ENCODE measurements around the gene RFX3.
A peak's percentile ranks its signal among the peaks of the same experiment; 100 is the strongest.
"Not testable (repeated sequence)": the region's sequence is repeated elsewhere in the genome, so short reads cannot be mapped to it uniquely, and the experiment has no call there.

Gene RFX3

DNA sequence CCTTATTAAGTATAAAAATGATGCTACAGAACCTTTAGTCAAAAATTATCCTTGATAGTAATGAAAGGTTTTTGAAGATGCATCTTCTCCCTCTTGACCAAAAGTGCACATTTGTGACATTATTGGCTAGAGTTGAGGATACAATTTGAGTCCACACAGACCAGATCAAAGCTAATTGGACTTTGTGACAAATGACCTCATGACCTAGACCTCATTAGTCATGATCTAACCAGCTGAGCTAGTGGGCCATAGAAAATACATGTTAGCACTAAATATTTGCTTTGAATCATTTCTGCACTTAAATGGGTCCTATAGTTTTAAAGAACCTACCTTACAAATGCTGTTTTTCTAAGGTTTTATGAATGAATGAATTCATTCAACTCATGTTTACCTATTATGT is 182.1 kb downstream of the RFX3 start:
- no peak for DNase-seq (ENCODE audit: low read depth)

DNA sequence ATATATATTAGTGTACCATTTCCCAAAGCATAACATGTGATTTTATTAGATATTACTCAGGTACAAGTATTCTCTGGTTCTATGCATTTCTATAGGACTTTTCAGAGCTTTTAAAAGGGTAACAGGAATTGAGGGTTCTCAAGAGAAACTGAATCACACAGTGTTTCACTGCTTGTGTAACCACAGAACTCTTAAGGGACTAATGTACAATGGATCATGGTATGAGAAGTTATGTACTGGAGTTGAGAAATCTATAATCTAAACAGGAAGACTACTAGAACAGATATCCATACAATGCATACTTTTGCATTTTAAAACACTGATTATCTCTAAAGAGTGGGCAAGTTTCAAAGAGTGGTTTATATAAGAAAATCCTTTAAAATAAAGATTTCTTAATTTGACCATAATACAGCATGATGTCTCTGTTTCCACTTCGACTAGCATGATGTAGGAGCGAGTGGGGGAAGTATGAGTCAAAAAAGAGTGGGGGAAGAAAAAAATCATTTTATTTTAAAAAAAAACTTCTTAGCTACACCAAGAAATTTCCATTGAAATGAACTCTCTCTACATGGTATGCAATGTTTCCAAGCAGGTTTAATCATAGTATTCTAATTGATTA is 183.5 kb downstream of the RFX3 start:
- peak; percentile 10 for DNase-seq (ENCODE audit: low read depth)

DNA sequence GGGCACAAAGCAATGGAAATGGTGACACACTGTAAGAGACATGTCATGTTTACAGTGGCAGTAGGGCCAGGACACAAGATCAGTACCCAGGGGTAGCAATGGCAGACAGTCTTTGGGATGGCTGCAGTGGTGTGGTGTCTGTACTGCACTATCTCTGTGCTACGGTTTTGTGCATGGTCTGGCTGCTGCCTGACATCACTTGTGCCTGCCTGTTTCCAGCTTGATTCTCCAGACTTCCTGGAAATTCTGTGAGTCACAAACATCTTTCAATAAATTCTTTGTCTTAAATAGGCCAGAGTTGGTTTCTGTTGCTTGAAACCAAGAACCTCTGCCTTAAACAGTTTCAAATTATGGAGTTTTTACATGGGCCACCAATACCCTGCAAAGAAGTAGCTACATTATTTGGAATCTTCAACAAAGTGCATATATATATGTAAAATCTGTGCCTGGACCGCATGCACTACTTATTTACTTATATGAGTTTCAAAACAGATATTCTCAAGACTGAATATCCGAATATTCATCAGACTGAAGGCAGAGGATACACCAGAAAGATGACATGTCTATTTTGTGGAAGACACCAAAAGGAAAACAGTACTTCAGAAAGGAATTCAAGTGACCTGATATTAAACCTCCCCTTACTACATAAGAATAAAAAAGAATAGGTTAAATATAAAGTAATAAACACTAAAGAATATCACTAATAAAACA is 188.1 kb downstream of the RFX3 start:
- DNase-seq (ENCODE audit: low read depth), result peak; percentile 26

DNA sequence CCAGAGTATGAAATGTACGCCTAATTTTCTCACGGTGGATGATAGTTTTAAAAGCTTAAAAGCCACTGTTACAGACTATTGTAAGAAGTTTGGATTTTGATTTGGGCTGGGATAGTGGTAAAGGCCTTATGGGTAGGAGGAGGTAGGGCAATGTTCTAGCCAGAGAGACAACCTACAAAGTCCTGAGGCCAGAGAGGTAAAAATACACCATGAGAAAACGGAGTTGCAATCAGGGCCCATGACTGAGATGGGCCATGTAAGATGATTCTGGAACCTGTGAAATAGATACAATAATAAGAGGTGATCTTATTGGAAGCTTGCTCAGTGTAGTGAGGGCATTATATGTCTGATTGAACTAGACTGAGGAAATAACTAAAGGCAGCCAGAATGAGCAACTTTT is 188.8 kb downstream of the RFX3 start:
- no peak for DNase-seq (ENCODE audit: low read depth)

DNA sequence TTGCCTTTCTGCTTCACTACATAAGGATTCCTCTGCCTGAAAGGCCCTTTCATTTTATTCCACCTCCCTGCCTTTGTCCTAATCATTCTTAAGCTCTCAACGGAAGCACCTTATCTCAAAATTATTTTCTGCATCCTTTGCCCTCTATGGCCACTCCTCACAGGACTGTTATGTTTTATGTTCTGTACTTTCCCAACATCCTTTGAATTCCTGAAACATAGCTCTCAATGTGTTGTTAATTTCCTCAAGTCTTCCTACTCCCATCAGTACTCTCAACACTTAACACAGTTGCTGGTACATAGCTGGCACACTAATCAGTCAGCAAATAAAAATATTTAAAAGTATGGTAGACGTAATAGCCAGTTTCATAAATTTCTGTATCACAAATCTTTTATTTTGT is 193.0 kb downstream of the RFX3 start:
- no peak for DNase-seq (ENCODE audit: low read depth)

DNA sequence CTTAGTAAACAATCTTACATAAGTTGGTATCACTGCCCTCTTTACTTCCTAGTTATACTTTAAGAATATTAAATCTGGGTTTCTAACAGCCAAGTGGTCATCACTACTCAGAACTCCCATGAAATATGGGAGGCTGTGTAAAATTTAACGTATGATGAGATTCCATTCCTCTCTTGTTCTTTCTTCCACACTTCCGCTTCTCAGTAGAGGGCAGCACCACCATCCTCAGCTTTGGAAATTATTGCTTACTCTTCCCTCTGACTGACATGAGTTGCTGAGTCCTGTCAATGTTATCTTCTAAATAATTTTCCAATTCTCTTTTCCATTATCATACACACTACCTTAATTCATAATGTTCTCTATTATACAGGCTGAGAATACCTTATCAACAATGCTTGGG is 194.0 kb downstream of the RFX3 start:
- no peak for DNase-seq (ENCODE audit: low read depth)

DNA sequence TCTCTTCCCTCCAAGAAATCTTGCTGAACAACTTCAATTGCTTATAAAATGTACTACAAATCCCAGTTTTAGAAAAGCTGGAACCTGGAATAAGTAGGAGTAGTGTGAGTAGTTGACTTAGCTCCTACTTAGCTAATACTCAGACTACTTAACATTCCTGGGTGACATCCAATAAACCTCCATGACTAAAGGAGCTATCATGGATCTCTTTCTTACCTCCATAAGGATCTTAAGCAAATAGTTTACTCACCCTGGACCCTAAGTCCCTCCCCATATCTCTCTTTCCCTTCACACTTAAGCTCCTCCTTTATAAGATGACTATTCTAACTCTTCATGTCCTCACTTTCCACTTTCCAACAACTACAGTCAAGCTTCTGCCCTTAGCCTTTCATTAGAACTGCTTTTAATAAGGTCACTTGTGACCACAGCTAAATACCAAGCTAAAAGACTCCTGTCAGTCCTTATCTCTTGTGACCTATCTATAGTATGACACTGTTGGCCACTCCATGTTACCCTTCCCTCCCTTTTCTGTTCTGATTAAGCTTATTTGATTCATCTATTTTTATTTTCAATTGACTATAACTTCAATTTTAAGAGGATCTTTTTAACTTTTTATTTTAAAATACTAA is 194.9 kb downstream of the RFX3 start:
- DNase-seq (ENCODE audit: low read depth), result no peak

DNA sequence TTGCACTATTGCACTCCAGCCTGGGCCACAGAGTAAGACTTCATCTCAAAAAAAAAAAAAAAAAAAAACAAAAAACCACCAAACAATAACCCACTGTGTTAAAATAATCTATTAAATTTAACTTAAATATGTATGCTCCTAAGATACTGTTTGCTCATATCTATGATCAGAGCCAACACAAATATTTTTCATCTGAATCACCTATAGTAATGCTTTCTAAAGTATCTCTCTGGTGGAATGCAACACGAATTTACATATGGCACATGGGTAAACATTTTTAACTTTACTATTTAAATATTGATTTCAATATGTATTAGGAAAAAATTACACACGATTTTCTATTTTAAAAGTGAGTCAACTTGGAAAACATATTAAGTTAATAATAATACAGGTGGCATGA is 196.4 kb downstream of the RFX3 start:
- DNase-seq (ENCODE audit: low read depth), result no peak

DNA sequence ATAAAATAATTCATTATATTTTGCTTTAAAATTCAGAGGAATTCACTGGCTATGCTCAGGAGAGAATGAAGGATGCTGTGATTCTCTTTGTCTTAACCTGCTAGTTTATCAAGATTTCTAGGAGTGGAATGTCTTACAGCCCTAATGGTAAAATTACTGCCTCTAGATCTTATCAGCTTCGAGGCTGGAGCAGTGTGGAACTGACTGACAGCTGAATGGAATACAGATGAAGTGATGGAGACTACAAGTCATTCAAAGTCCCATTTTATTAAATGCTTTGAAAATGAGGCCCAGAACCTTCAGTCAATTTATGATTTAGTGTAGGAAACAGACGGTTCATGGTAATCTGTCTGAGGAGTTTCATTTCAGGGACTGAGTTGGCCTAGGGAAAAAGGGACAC is 202.1 kb downstream of the RFX3 start:
- no peak for DNase-seq (ENCODE audit: low read depth)

DNA sequence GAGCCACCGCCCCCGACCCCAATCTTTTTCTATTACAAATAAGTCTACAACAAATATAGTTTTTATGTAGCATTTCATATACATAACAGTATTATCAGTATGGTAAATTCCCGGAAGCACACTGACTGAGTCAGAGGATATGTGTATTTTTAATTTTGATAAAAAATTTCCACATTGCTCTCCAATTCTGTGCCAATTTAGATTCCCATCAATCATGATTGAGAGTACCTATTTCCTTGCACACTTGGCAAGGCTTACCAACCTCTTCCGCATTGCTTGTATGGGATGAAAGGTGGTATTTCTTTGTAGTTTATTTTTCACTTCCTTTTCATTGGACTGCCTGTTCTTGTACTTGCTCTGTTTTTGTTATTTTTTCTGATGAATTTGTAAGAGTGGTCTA is 204.6 kb downstream of the RFX3 start:
- DNase-seq (ENCODE audit: low read depth), result no peak

DNA sequence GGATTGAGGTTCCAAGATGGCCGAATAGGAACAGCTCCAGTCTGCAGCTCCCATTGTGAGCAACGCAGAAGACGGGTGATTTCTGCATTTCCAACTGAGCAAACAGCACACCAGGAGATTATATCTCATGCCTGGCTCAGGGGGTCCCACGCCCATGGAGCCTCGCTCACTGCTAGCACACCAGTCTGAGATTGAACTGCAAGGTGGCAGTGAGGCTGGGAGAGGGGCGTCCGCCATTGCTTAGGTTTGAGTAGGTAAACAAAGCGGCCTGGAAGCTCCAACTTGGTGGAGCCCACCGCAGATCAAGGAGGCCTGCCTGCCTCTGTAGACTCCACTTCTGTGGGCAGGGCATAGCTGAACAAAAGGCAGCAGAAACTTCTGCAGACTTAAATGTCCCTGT is 213.2 kb downstream of the RFX3 start:
- not testable (repeated sequence) for DNase-seq (ENCODE audit: low read depth)

DNA sequence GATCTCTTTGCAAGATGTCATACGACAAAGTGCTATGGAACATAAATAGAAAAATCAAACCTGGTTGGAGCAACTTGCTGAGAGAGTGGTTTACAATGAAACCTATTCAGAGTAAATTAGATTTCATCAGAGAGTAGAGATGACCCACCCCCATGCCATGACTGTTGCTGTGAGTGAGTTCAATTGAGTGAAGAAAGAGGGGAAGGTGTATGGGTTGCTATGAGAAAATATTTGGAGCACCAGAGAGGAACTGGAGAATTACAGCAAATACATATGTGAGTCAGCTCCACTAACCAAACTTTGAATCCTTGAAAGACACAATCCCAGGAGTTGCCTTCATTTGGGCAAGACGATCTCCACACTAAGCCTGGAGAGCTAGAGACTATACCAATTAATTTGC is 217.2 kb downstream of the RFX3 start:
- no peak for DNase-seq (ENCODE audit: low read depth)

DNA sequence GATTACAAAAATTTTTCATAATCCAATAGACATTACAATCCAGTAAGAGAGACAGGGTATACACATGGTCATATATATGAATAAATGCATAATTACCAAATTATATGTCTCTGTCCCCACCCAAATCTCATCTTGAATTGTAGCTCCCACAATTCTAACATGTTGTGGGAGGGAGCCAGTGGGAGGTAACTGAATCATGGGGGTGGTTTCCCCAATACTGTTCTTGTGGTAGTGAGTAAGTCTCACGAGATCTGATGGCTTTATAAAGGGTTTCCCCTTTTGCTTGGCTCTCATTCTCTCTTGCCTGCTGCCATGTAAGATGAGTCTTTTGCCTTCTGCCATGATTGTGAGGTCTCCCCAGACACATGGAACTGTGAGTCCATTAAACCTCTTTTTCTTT is 221.4 kb downstream of the RFX3 start:
- not testable (repeated sequence) for DNase-seq (ENCODE audit: low read depth)

DNA sequence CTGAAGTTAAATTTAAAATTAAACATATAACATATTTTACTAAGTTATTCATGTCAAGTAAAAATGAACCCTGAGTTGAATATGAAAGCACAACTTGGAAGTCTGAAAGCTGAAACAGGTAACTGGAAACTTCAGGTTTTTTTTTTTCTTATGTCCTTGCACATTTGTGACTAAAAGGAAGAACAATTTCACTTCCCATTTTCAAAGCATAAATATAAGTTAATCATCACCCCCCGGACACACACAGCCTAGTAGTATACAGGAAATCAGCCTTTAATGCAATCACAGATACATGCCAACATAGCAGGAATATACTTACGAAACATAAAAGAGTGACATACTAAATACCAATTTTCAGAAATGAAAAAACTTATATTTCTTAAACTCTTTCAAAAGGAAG is 225.9 kb downstream of the RFX3 start:
- no peak for DNase-seq (ENCODE audit: low read depth)

DNA sequence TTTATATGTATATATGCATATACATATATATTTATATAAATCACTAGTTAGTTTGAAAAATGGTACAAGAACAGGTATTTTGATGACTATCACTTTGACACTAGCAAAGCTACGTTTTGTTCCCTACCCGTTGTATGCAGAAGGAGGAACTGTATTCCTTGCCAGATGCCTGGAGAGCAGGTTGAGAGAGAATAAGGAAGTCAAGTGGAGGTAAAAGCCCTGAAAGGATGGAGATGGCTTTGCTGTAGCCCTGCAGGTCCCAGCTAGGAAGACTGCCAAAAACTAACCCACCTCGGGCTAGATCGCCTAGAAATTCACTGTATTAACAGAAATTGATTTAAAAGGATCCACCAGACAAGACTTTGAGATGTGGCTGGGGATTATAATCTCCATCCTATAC is 229.3 kb downstream of the RFX3 start:
- DNase-seq (ENCODE audit: low read depth), result no peak

DNA sequence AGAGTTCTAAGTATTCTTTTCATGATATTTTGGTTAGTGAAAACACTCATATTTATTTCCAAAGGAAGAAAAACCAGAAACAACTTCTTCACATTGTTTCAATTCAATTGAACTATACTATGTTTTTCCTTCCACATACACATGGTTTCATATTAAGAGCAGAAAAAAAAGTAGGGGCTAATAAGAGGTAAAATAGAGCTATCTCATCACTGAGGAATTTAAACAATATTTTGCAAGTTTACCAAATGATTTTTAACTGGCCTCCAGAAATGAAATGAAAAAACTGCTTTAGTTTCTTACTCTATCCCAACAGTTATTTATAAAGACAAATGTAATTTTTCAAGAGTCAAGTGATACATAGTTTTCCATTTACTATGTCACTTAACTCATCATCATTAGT is 233.5 kb downstream of the RFX3 start:
- no peak for DNase-seq (ENCODE audit: low read depth)

DNA sequence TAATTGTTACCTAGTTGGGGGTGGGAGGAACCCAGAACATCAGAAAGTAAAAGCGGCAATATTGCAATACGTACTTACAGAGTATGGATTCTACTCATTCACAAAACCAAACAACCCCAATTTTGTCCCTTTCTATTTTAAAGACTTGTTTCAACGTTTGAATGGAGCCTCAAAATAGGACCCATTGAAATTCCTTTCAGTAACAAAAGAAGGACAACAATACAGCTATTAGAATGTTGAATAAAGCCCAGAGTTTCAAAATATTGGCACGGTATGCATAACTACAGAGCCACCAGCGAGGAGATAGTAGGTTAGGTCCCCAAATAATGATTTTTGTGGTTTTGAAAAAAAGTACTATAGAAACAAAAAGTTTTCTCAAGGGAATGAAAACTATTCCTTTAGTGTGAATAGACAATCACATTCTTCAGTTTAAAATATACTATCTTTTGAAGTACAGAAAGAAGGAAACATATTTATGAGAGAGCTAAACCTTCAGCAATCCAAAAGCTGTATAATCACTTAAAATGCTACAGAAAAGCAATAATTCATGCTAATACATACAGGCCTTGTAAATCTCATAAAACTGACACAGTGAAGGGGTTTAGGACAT is 235.5 kb downstream of the RFX3 start:
- no peak for DNase-seq (ENCODE audit: low read depth)

DNA sequence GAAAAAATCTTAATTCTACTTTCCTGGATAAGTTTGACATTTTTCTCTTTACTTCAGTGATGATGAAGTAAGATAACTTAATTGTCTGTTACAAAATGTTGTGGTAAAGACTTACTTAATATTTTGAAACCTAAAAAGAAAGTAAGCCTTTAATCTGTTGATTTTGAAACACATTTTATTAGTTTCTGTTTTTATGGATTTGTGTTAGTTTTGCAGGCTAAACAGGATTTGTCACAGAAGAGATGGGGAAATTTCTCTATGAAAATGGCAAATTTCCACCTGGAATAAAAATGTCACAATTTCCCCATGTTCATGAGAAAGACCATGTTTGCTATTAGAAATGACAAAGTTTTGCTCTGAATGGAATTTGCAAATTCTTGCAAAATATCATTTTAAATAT is 237.1 kb downstream of the RFX3 start:
- no peak for DNase-seq (ENCODE audit: low read depth)

DNA sequence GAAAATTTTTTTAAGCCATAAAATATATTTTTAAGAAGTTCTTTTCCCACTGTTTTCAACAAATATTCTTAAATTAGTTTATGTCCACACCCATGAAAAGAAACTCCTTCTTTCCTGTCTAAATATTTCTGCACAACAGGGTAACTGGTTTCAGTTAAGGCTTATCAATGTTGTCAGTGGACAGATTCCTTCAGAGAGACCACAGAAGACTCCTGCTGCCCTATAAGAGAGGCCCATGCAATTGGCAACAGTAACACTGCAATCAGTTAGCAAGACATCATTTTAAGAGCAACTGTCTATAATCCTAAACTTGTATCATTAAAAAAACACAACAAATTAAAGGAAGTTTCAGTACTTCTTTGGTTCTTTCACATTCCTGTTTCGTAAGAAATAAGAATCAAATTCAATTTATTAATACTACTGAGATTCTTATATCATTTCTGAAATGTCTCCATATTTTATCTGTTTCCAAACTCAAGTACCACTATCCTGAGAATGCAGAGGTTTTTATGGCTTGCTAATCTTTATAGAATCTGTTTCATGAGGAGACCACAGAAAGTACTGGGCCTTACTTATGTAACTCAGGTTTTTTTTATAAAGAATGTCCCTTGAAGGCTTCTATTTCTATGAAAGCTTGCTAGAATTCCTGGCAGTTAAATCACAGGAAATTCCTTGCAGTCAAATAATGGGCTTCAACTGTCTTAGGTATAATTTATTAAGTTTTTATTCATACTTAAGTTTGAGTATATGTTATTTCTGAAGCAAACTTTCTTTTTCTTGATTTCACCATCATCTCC is 240.2 kb downstream of the RFX3 start:
- DNase-seq (ENCODE audit: low read depth), result no peak

DNA sequence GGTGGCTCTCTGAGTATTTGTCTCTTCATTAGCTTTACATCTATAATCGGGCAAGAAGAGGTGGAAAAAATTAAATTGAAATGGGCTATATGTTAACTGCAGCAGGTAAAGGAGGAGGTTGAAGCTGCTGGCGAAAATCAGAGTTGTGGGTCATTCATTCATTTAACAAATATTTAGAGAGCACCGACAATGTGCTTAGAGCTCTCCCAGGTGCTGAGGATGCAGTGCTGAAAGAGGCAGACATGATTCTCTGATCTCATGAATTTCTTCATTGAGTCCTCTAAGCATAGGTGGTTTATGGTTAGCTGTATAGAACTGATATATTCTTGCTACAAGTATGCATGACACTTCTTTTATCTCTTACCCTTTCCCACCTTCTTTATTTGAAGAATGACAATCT is 243.4 kb downstream of the RFX3 start:
- DNase-seq (ENCODE audit: low read depth), result no peak

DNA sequence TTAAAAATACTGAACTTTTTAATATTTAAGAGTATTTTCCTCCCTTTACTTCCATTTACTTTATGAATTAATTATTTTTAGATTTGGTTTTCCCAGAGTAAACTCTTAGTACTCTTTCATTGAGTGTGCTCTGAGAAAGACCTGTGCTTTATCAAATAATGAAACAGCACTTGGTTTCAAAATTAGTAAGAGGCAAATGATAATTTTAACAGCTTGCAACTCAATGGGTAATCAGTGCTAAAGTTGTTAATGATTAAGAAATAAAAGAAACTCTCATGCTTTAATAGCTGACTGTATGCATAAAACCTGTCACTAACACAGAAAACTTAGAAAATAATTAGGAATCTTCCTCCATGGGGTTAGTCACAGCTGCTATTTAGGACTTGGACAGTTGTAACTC is 244.4 kb downstream of the RFX3 start:
- no peak for DNase-seq (ENCODE audit: low read depth)

DNA sequence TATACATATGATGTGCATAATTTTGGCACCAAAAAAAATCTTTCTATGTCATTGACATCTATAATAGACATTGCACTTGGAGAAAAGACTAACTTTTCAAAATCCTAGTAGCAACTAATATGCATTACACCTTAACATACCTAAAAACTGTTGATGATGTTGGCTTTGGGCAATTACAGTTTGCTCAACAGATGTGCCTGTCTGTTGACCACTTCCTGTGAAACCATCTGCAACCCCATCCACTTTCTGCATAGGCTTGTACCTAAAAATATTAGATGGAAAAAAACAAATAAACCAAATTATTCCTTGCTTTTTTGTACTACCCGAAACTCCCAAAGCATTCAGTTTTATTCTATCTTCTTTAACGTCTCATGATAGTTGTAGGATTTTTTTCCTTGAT is 248.6 kb downstream of the RFX3 start:
- DNase-seq (ENCODE audit: low read depth), result no peak

DNA sequence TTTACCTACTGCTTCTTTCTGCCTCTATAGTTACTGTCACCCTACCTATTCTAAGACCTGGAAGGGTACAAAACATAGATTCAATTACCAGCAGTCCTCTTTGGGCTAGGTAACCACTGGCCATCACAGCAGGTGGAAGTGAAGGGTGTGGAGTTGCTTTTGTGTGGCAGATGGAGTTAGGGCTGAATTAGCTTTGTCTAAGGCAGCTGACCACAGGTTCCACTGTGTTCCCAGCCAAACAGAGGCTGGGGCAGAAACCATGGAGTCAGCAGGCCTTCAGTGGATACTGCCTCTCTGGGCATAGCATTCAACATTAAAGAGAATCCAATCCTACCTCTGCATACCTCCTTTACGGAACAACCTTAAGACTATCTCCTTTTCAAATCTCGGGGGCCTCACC is 254.2 kb downstream of the RFX3 start:
- no peak for DNase-seq (ENCODE audit: low read depth)
